K562 (cell line): ENCODE results near the gene NINJ2. TPM values are rescaled to one million over a fixed set of nuclear protein-coding genes. Genes with fewer than 3 reads are reported as not detected.

Source experiments
- ATAC-seq: fragments of 200-7000 bp; cut with Tn5 transposase; 3 replicates; pipeline ENCODE4 v1.9.1; 2020; ENCODE audit warnings: moderate library complexity
- BruUV-seq: library from RNA; stranded (reverse); fragments of 400-500 nt; replicated peaks from 2 replicates; lab custom pipeline; 2021; lab: Mats Ljungman, UMichigan
- CTCF ChIA-PET: fragments of 300-600 bp; formaldehyde crosslinking; extraction: SDS; loops from one replicate; lab custom pipeline; 2021; ENCODE audit warnings: low intra/inter-chr PET ratio; lab: Yijun Ruan, JAX
- POLR2A ChIA-PET: fragments of 300-600, 350-650 bp; sonication (Branson Sonifier 250); formaldehyde crosslinking; extraction: SDS; loops from one replicate; lab custom pipeline; 2021; ENCODE audit warnings: antibody characterized with exemption, inconsistent platforms; lab: Yijun Ruan, JAX
- DNase-seq, 4 experiments: peaks; one replicate each; pipeline versions ENCODE4 v3.0.0 to v3.0.0-alpha.2; 2011 to 2018; ENCODE audit warnings: low spot score in 3 of 4, mixed read lengths in 3 of 4; ENCODE audit errors: extremely low read depth in 1 of 4
- FAIRE-seq: peaks from 2 replicates; lab custom pipeline; 2011; peaks lifted over from hg19 to GRCh38; lab: Jason Lieb, UNC
- H2AFZ ChIP-seq: 2 replicates; pipeline ENCODE4 v1.6.0; 2011; ENCODE audit warnings: low read depth, low read length, control low read depth, inconsistent platforms
- H3K27ac ChIP-seq: fragments of 200-600 bp; 3 replicates; pipeline ENCODE4 v1.8.0; 2011; ENCODE audit warnings: low read depth, mild to moderate bottlenecking, control low read depth, inconsistent platforms, low read length, moderate library complexity, mixed read lengths; ENCODE audit errors: extremely low read depth
- H3K27me3 ChIP-seq, 2 experiments: fragments of 300-600 bp in 1 of 2; 2 replicates in 1 of 2; 3 replicates in 1 of 2; pipeline versions ENCODE4 v1.6.0 to v1.8.0; 2011; ENCODE audit warnings: inconsistent platforms in 2 of 2, low read length in 2 of 2, mild to moderate bottlenecking in 1 of 2, mixed read lengths in 1 of 2, moderate library complexity in 1 of 2; ENCODE audit not compliant: control insufficient read depth in 2 of 2, insufficient read depth in 2 of 2
- H3K36me3 ChIP-seq: fragments of 300-600 bp; 3 replicates; pipeline ENCODE4 v1.8.0; 2011; ENCODE audit warnings: mild to moderate bottlenecking, low read length, inconsistent platforms; ENCODE audit not compliant: control insufficient read depth, insufficient read depth
- H3K4me1 ChIP-seq, 2 experiments: fragments of 200-600 bp in 1 of 2; replicated peaks in 1 of 2; 2 replicates in 1 of 2; 3 replicates in 1 of 2; pipeline versions ENCODE4 v1.5.1 to v1.8.0; 2011; ENCODE audit warnings: inconsistent platforms in 2 of 2, low read length in 2 of 2, mild to moderate bottlenecking in 1 of 2, mixed read lengths in 1 of 2, moderate library complexity in 1 of 2; ENCODE audit not compliant: control insufficient read depth in 2 of 2, insufficient read depth in 2 of 2
- H3K4me2 ChIP-seq: 2 replicates; pipeline ENCODE4 v1.6.1; 2011; ENCODE audit warnings: low read length, control low read depth, inconsistent platforms, mixed read lengths; ENCODE audit not compliant: insufficient read depth
- H3K4me3 ChIP-seq: fragments of 200-600 bp; sonication (generic), shearing (Covaris generic); 2 replicates; pipeline ENCODE4 v1.5.1; 2016; ENCODE audit warnings: control low read depth, inconsistent platforms
- H3K79me2 ChIP-seq: fragments of 200-600 bp; 3 replicates; pipeline ENCODE4 v1.8.0; 2011; ENCODE audit warnings: low read length, inconsistent platforms; ENCODE audit not compliant: control insufficient read depth, insufficient read depth
- H3K9ac ChIP-seq, 2 experiments: 2 replicates each; pipeline versions ENCODE4 v1.6.0 to v1.6.1; 2011; ENCODE audit warnings: low read depth in 2 of 2, low read length in 2 of 2, control low read depth in 1 of 2, inconsistent platforms in 1 of 2, mild to moderate bottlenecking in 1 of 2, mixed read lengths in 1 of 2; ENCODE audit not compliant: insufficient read depth in 1 of 2
- H3K9me1 ChIP-seq: one replicate; pipeline ENCODE4 v1.6.0; 2011; ENCODE audit warnings: inconsistent platforms, mild to moderate bottlenecking, low read length, moderate library complexity; ENCODE audit not compliant: control insufficient read depth, insufficient read depth
- H3K9me3 ChIP-seq: replicated peaks from 2 replicates; pipeline ENCODE4 v1.5.1; 2011; ENCODE audit warnings: low read depth, low read length, inconsistent platforms; ENCODE audit not compliant: control insufficient read depth, insufficient read depth
- H4K20me1 ChIP-seq: replicated peaks from 2 replicates; pipeline ENCODE4 v1.6.1; 2011; ENCODE audit warnings: low read length, inconsistent platforms, mixed read lengths; ENCODE audit not compliant: control insufficient read depth, insufficient read depth
- ARNT ChIP-seq, 2 experiments: fragments of 450-650 bp; IDR thresholded peaks; 2 replicates each; pipeline ENCODE4 v1.6.1; 2016; ENCODE audit warnings: mild to moderate bottlenecking in 1 of 2
- CHD2 ChIP-seq: IDR thresholded peaks from 2 replicates; pipeline ENCODE4 v1.6.1; 2011; ENCODE audit warnings: low read depth, low read length
- MNT ChIP-seq, 2 experiments: fragments of 450-650 bp; conservative IDR thresholded peaks; 2 replicates each; pipeline ENCODE4 v1.6.1; 2017; ENCODE audit warnings: mild to moderate bottlenecking in 2 of 2, moderate library complexity in 2 of 2
- NFYB ChIP-seq: IDR thresholded peaks from 2 replicates; pipeline ENCODE4 v1.6.1; 2011; ENCODE audit warnings: mild to moderate bottlenecking, moderate library complexity; ENCODE audit not compliant: insufficient read length; ENCODE audit errors: extremely low read depth
- RHOXF2B ChIP-seq: fragments of 250-450 bp; sonication (Bioruptor Pico); conservative IDR thresholded peaks from 2 replicates; pipeline ENCODE4 v1.5.1; 2021
- XRCC4 ChIP-seq: IDR thresholded peaks from one replicate; pipeline ENCODE4 v1.6.1; 2011; ENCODE audit not compliant: insufficient read depth, insufficient read length; ENCODE audit errors: extremely low read depth
- ZNF134 ChIP-seq: fragments of 250-450 bp; sonication (Bioruptor Pico); conservative IDR thresholded peaks from 2 replicates; pipeline ENCODE4 v1.4.0; 2020
- ZNF655 ChIP-seq: fragments of 250-450 bp; sonication (Bioruptor Pico); IDR thresholded peaks from 2 replicates; pipeline ENCODE4 v1.5.0; 2021
- WGBS: fragments of 100-300 bp; shearing (Covaris generic); methylation state at CpG from one replicate; pipeline ENCODE4 v1.1.6; 2016; ENCODE audit warnings: low coverage, mixed read lengths; ENCODE audit not compliant: insufficient coverage; ENCODE audit errors: missing lambda C conversion rate; 5-methylcytosine and 5-hydroxymethylcytosine counted together
- in situ Hi-C: fragments of 300-500 bp; cut with MboI; formaldehyde crosslinking; loops from 4 replicates; pipeline ENCODE4 v1.15.0; 2018; ENCODE audit warnings: inconsistent platforms, mixed read lengths
- intact Hi-C: fragments of 100-400 bp; cut with micrococcal nuclease; formaldehyde crosslinking; loops from 2 replicates; pipeline ENCODE4 v1.14.2; 2022
- polyA plus RNA-seq, 8 experiments: library from polyadenylated mRNA; depleted of rRNA in 4 of 8; stranded (reverse) in 5 of 8; unstranded in 3 of 8; fragments of >200 nt; fragmentation: Nextera tagmentation in 2 of 8; fragmentation: Illumina TruSeq in 1 of 8; extraction: Ambion mirVana in 2 of 8; extraction: Trizol in 1 of 8; gene quantifications; 2 replicates each; pipeline versions ENCODE4 v1.2.1 to v1.2.3, GENCODE V29; 2011 to 2014; ENCODE audit warnings: inconsistent platforms in 1 of 8, missing spikeins in 1 of 8
- total RNA-seq, 7 experiments: library from RNA; depleted of rRNA in 6 of 7; stranded (reverse); fragments of >200 nt in 6 of 7; fragmentation: Illumina TruSeq in 2 of 7; extraction: Trizol in 2 of 7; gene quantifications; 2 replicates each; pipeline versions ENCODE4 v1.2.1 to v1.2.3, GENCODE V29; 2011 to 2021; ENCODE audit warnings: low replicate concordance in 1 of 7

NINJ2 gene
- total and polyA plus RNA-seq, 9 of the 15 experiments (the other 6 are each of a cell fraction or from before 2014, with no cell fraction given) = 2.6 to 16.0 (median 4.5) TPM

GRCh38 chr12:565589-566105 lies 97.6 kb downstream of the NINJ2 start (continued):
- TF ChIP-seq MNT (conservative IDR thresholded peaks at IDR 0.05) = no peak
- no peak for TF ChIP-seq NFYB
- no peak for TF ChIP-seq ARNT (IDR thresholded peaks at IDR 0.05)
- TF ChIP-seq ZNF134 (CRISPR knock-in tag) = no peak
- no peak for TF ChIP-seq ZNF655 (CRISPR knock-in tag)
- no peak for TF ChIP-seq RHOXF2B
- TF ChIP-seq CHD2 = no peak

GRCh38 chr12:565161-565560 lies 98.1 kb downstream of the NINJ2 start:
- BruUV-seq = no TSS peak
- in situ Hi-C loops = loop anchor here (5.0 to 25.0 kb wide), 3 partner anchors 247 to 1022 kb away; partner anchors contain the start of gene FBXL14
- Histone ChIP-seq H3K4me2 (no peak overlapping the region), H3K4me1 (peaks cover 13 to 38% of the 10 kb centered on the region in 2 experiments; a peak in 4 of 5 replicates), H3K9ac (no peak overlapping the region), H3K79me2 (no peaks in the 10 kb centered on the region), H2AFZ (no peak overlapping the region), H3K27me3 (peaks cover 6 to 9% of the 10 kb centered on the region in 2 experiments; a peak in 4 of 5 replicates), H3K36me3 (no peaks in the 10 kb centered on the region), H3K9me1 (no peaks in the 10 kb centered on the region), H3K4me3 (no peak overlapping the region)
- DNase-seq (no peak), FAIRE-seq (no peak)
- POLR2A ChIA-PET = interaction anchor here (0.5 kb wide), 1 partner anchor 103 kb away, joined by 3 read pairs; no protein-coding TSS in a partner anchor
- CTCF ChIA-PET = no interaction called here
- TF ChIP-seq XRCC4 = no peak
- TF ChIP-seq, all 486 proteins: peak for 0
- Histone ChIP-seq H3K9me3 (no peaks in the 10 kb centered on the region), H3K27ac (no peak overlapping the region), H4K20me1 (no peaks in the 10 kb centered on the region)
- no peak for ATAC-seq
- 5% methylated on average over 6 of the region's 8 CpGs for WGBS
- intact Hi-C loops = loop anchor here (5.0 kb wide), 1 partner anchor 252 kb away; no protein-coding TSS in a partner anchor
